Measurements from ENCODE around the gene NR1H4. TPM values are rescaled to one million over a fixed set of nuclear protein-coding genes. Genes with fewer than 3 reads are reported as not detected.

Gene NR1H4
- total RNA-seq, 4 donors from 2014 or later = 10.7 to 50.7 (median 28.8) TPM

DNA sequence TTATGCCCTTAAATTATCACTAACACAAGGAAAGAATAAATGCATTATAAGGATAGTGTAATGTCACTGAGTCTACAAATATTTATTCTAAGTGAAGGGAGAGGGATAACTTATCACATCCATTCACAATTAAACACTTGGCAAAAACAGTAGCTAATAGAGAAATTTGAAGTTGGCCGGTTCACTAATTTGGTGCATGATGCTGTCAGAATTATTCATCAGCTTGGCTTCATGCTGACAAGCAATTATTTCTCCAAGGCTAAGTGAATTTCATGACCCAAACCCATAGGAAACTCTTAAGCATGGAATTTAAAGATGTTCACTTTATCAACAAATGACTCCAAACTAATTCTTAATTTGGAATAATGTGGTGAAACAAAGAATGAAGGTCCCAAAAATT lies 25.0 kb upstream of the NR1H4 start:
- no peak for DNase-seq
- TF ChIP-seq POLR2AphosphoS5 (IDR thresholded peaks at IDR 0.05) (no peak), EP300 (IDR thresholded peaks at IDR 0.05; ENCODE audit: low read depth) (no peak), POLR2A (IDR thresholded peaks at IDR 0.05) (no peak), CTCF (IDR thresholded peaks at IDR 0.05) (no peak)

GRCh38 chr12:100450735-100451134 lies 22.9 kb upstream of the NR1H4 start:
- in situ Hi-C loops (cut with MboI; ENCODE audit: low pct_ligation_motif_present in 1 of 4, low pct_unique_long_range_greater_than_20kb in 1 of 4, low sequenced_read_pairs in 3 of 4) = no loop called here
- Histone ChIP-seq H3K36me3 (no peaks in the 10 kb centered on the region), H3K4me3 (no peak overlapping the region), H3K27ac (no peak overlapping the region), H3K9me3 (no peaks in the 10 kb centered on the region), H3K4me1 (peaks cover 0 to 27% (median 6%) of the 10 kb centered on the region in 4 donors), H3K27me3 (no peaks in the 10 kb centered on the region)
- DNase-seq = no peak
- TF ChIP-seq POLR2A (IDR thresholded peaks at IDR 0.05) (no peak), EP300 (IDR thresholded peaks at IDR 0.05; ENCODE audit: low read depth) (no peak), CTCF (IDR thresholded peaks at IDR 0.05) (no peak), POLR2AphosphoS5 (IDR thresholded peaks at IDR 0.05) (no peak)
- 62 to 66% methylated on average over 3 of the region's 3 CpGs for WGBS, 2 donors (ENCODE audit: low coverage in 1 of 2)
- intact Hi-C loops (cut with DNase I; ENCODE audit: low total_unique reads) = no loop called here

More for the DNA sequence above, 25.0 kb upstream of the NR1H4 start:
- H3K27me3 ChIP-seq = no peaks in the 10 kb centered on the region
- WGBS, 2 donors (ENCODE audit: low coverage in 1 of 2) = 50 to 69% methylated on average over 1 of the region's 1 CpG
- H3K27ac ChIP-seq = no peak overlapping the region
- intact Hi-C loops (cut with DNase I; ENCODE audit: low total_unique reads) = no loop called here
- H3K36me3 ChIP-seq = no peaks in the 10 kb centered on the region
- in situ Hi-C loops (cut with MboI; ENCODE audit: low pct_ligation_motif_present in 1 of 4, low pct_unique_long_range_greater_than_20kb in 1 of 4, low sequenced_read_pairs in 3 of 4) = no loop called here
- H3K4me3 ChIP-seq = no peak overlapping the region
- no peaks in the 10 kb centered on the region for H3K9me3 ChIP-seq
- peaks cover 0 to 14% (median 2%) of the 10 kb centered on the region in 4 donors for H3K4me1 ChIP-seq

- Histone ChIP-seq H3K9me3 (no peaks in the 10 kb centered on the region), H3K4me3 (no peak overlapping the region), H3K27ac (peak overlapping the region in 1 of 4 donors; percentile 21), H3K4me1 (peaks cover 0 to 18% (median 6%) of the 10 kb centered on the region in 4 donors), H3K27me3 (no peaks in the 10 kb centered on the region), H3K36me3 (no peaks in the 10 kb centered on the region)
- WGBS, 2 donors (ENCODE audit: low coverage in 1 of 2) = 53% methylated on average over 3 of the region's 3 CpGs; no CpG with 5 or more reads in 1 of the 2 donors
- in situ Hi-C loops (cut with MboI; ENCODE audit: low pct_ligation_motif_present in 1 of 4, low pct_unique_long_range_greater_than_20kb in 1 of 4, low sequenced_read_pairs in 3 of 4) (no loop called here), intact Hi-C loops (cut with DNase I; ENCODE audit: low total_unique reads) (no loop called here)
- no peak for TF ChIP-seq POLR2A (IDR thresholded peaks at IDR 0.05)
- no peak for TF ChIP-seq EP300 (IDR thresholded peaks at IDR 0.05; ENCODE audit: low read depth)
- TF ChIP-seq CTCF (IDR thresholded peaks at IDR 0.05) = no peak
- no peak for TF ChIP-seq POLR2AphosphoS5 (IDR thresholded peaks at IDR 0.05)
- no peak for DNase-seq
Measured at GRCh38 chr12:100453951-100454350, 19.7 kb upstream of the NR1H4 start.

DNA sequence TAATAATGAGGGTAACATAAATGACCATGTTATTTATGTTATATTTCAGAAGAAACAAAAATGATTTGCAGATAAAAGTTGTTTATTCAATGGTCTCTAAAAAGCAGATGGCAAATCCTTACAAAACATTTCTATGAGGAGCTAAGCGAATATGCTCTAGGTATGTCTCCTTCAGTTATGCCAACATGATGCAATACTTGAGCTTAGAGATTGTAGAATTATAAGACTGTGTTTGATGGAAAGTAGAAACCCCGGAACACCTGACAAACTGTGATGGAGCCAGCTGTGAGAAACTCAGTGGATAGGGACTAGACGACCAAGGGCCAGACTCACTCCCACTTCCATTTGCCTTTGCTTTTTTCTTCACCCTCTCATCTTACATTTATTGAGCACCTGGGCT lies 17.8 kb upstream of the NR1H4 start:
- intact Hi-C loops (cut with DNase I; ENCODE audit: low total_unique reads) (no loop called here), in situ Hi-C loops (cut with MboI; ENCODE audit: low pct_ligation_motif_present in 1 of 4, low pct_unique_long_range_greater_than_20kb in 1 of 4, low sequenced_read_pairs in 3 of 4) (no loop called here)
- DNase-seq = no peak
- no peaks in the 10 kb centered on the region for H3K27me3 ChIP-seq
- 81 to 89% methylated on average over 3 of the region's 3 CpGs for WGBS, 2 donors (ENCODE audit: low coverage in 1 of 2)
- no peaks in the 10 kb centered on the region for H3K36me3 ChIP-seq
- no peak overlapping the region for H3K4me3 ChIP-seq
- peaks cover 0 to 20% (median 6%) of the 10 kb centered on the region in 4 donors for H3K4me1 ChIP-seq
- H3K9me3 ChIP-seq = no peaks in the 10 kb centered on the region
- no peak overlapping the region for H3K27ac ChIP-seq
- TF ChIP-seq POLR2A (IDR thresholded peaks at IDR 0.05) (no peak), POLR2AphosphoS5 (IDR thresholded peaks at IDR 0.05) (no peak), CTCF (IDR thresholded peaks at IDR 0.05) (no peak), EP300 (IDR thresholded peaks at IDR 0.05; ENCODE audit: low read depth) (no peak)
